PC-3 (cell line): ENCODE data around the gene UBAP2L.

Experiments used
- EZH2 ChIP-seq: fragments of 300-600 bp; sonication (generic); IDR thresholded peaks from one replicate; pipeline ENCODE4 v1.6.1; 2017; ENCODE audit warnings: antibody characterized with exemption, mild to moderate bottlenecking, low read length; ENCODE audit not compliant: unreplicated experiment
- EZH2phosphoT487 ChIP-seq: fragments of 300-600 bp; sonication (generic); IDR thresholded peaks from 2 replicates; pipeline ENCODE4 v1.6.1; 2018; ENCODE audit warnings: mild to moderate bottlenecking, antibody characterized with exemption, low read length, borderline replicate concordance
- TF ChIP-seq, protein P1 (sequence below): fragments of 300-600 bp; sonication (generic); conservative IDR thresholded peaks from 2 replicates; pipeline ENCODE4 v1.5.1; 2017; ENCODE audit warnings: antibody characterized with exemption, low read depth, mild to moderate bottlenecking, low read length

GRCh38 chr1:154288661-154289060, 67.9 kb downstream of the UBAP2L start:
- TF ChIP-seq EZH2phosphoT487 = no peak
- TF ChIP-seq, protein P1, sequence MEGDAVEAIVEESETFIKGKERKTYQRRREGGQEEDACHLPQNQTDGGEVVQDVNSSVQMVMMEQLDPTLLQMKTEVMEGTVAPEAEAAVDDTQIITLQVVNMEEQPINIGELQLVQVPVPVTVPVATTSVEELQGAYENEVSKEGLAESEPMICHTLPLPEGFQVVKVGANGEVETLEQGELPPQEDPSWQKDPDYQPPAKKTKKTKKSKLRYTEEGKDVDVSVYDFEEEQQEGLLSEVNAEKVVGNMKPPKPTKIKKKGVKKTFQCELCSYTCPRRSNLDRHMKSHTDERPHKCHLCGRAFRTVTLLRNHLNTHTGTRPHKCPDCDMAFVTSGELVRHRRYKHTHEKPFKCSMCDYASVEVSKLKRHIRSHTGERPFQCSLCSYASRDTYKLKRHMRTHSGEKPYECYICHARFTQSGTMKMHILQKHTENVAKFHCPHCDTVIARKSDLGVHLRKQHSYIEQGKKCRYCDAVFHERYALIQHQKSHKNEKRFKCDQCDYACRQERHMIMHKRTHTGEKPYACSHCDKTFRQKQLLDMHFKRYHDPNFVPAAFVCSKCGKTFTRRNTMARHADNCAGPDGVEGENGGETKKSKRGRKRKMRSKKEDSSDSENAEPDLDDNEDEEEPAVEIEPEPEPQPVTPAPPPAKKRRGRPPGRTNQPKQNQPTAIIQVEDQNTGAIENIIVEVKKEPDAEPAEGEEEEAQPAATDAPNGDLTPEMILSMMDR = no peak
- TF ChIP-seq EZH2 = no peak
